Measurements from ENCODE around the gene ZRANB3.

GRCh38 chr2:135202751-135203150 is 328.3 kb downstream of the ZRANB3 start:
- TF ChIP-seq CTCF (IDR thresholded peaks at IDR 0.05), result no peak
- no peak for TF ChIP-seq POLR2A (IDR thresholded peaks at IDR 0.05)
- no peak for TF ChIP-seq EP300 (IDR thresholded peaks at IDR 0.05)
